UCSD-AML1 (cell line): ENCODE measurements around the gene COPS8.

Source experiments
- DNase-seq: peaks from one replicate; lab custom pipeline; 2025; ENCODE audit not compliant: unreplicated experiment; lab: John Stamatoyannopoulos, UW

COPS8 gene

GRCh38 chr2:237085248-237086221 lies at the start of gene COPS8:
TSS of gene COPS8 (plus strand) at chr2:237085889. CDS start at chr2:237085965, 76 bp downstream.
- DNase-seq: peak; percentile 94

- DNase-seq: no peak
Measured at GRCh38 chr2:237039301-237040031, 46.2 kb upstream of the COPS8 start.

GRCh38 chr2:237041231-237041630 lies 44.5 kb upstream of the COPS8 start:
- DNase-seq: no peak

- no peak for DNase-seq
Measured at GRCh38 chr2:237042101-237042500, 43.6 kb upstream of the COPS8 start.

GRCh38 chr2:237043866-237044265 lies 41.8 kb upstream of the COPS8 start:
- DNase-seq: no peak

GRCh38 chr2:237044281-237044680 lies 41.4 kb upstream of the COPS8 start:
- DNase-seq: no peak

- DNase-seq: no peak
Measured at GRCh38 chr2:237045449-237045848, 40.2 kb upstream of the COPS8 start.

GRCh38 chr2:237048595-237048994 lies 37.1 kb upstream of the COPS8 start:
- DNase-seq: no peak

- no peak for DNase-seq
Measured at GRCh38 chr2:237051861-237052260, 33.8 kb upstream of the COPS8 start.

GRCh38 chr2:237053066-237053465 lies 32.6 kb upstream of the COPS8 start:
- no peak for DNase-seq

GRCh38 chr2:237055386-237056100 lies 30.1 kb upstream of the COPS8 start:
- no peak for DNase-seq

- DNase-seq: no peak
Measured at GRCh38 chr2:237056287-237056875, 29.3 kb upstream of the COPS8 start.

- no peak for DNase-seq
Measured at GRCh38 chr2:237057107-237057506, 28.6 kb upstream of the COPS8 start.

GRCh38 chr2:237057893-237058300 lies 27.8 kb upstream of the COPS8 start:
- DNase-seq: no peak

GRCh38 chr2:237058423-237058822 lies 27.3 kb upstream of the COPS8 start:
- DNase-seq: no peak

- DNase-seq: no peak
Measured at GRCh38 chr2:237059155-237059875, 26.4 kb upstream of the COPS8 start.

GRCh38 chr2:237060534-237061312 lies 25.0 kb upstream of the COPS8 start:
- DNase-seq: peak; percentile 31

GRCh38 chr2:237061356-237061755 lies 24.3 kb upstream of the COPS8 start:
- DNase-seq: no peak

GRCh38 chr2:237062585-237062984 lies 23.1 kb upstream of the COPS8 start:
- DNase-seq: no peak
